ENCODE results near the gene LRP1B.

Gene LRP1B

GRCh38 chr2:141652308-141652707 is 478.5 kb downstream of the LRP1B start:
- DNase-seq = no peak

- DNase-seq = no peak
These were observed 483.5 kb downstream of the LRP1B start for GRCh38 chr2:141647353-141647752.

GRCh38 chr2:141641462-141641861 is 489.4 kb downstream of the LRP1B start:
- DNase-seq = peak; percentile 4

- DNase-seq = no peak
These were observed 491.0 kb downstream of the LRP1B start for GRCh38 chr2:141639809-141640208.

GRCh38 chr2:141633132-141633531 is 497.7 kb downstream of the LRP1B start:
- no peak for DNase-seq

- DNase-seq = no peak
These were observed 500.3 kb downstream of the LRP1B start for GRCh38 chr2:141630407-141630930.

- DNase-seq = no peak
These were observed 510.4 kb downstream of the LRP1B start for GRCh38 chr2:141620372-141620771.

- no peak for DNase-seq
These were observed 512.4 kb downstream of the LRP1B start for GRCh38 chr2:141618457-141618856.

- peak; percentile 0 for DNase-seq
These were observed 518.8 kb downstream of the LRP1B start for GRCh38 chr2:141611981-141612380.

GRCh38 chr2:141611176-141611571 is 519.6 kb downstream of the LRP1B start:
- no peak for DNase-seq

- DNase-seq = no peak
These were observed 520.1 kb downstream of the LRP1B start for GRCh38 chr2:141610564-141611175.

- no peak for DNase-seq
These were observed 525.7 kb downstream of the LRP1B start for GRCh38 chr2:141605163-141605562.

- no peak for DNase-seq
These were observed 529.2 kb downstream of the LRP1B start for GRCh38 chr2:141601511-141602152.

- no peak for DNase-seq
These were observed 531.1 kb downstream of the LRP1B start for GRCh38 chr2:141599721-141600120.

- no peak for DNase-seq
These were observed 531.8 kb downstream of the LRP1B start for GRCh38 chr2:141598982-141599381.

- DNase-seq = no peak
These were observed 535.4 kb downstream of the LRP1B start for GRCh38 chr2:141595316-141595920.

GRCh38 chr2:141591787-141592186 is 539.0 kb downstream of the LRP1B start:
- DNase-seq = no peak

GRCh38 chr2:141590620-141591019 is 540.2 kb downstream of the LRP1B start:
- DNase-seq = no peak

GRCh38 chr2:141589314-141589713 is 541.5 kb downstream of the LRP1B start:
- DNase-seq = no peak

GRCh38 chr2:141586985-141587384 is 543.8 kb downstream of the LRP1B start:
- no peak for DNase-seq

- no peak for DNase-seq
These were observed 548.6 kb downstream of the LRP1B start for GRCh38 chr2:141582213-141582612.

- no peak for DNase-seq
These were observed 551.7 kb downstream of the LRP1B start for GRCh38 chr2:141579071-141579470.

- no peak for DNase-seq
These were observed 560.2 kb downstream of the LRP1B start for GRCh38 chr2:141570474-141571131.

- no peak for DNase-seq
These were observed 560.9 kb downstream of the LRP1B start for GRCh38 chr2:141569941-141570340.
